Activated CD4-positive, alpha-beta T cell treated with anti-CD3 and anti-CD28 coated beads for 48 hours (primary cell): ENCODE measurements around the gene KCNG4.

Experiments used
- DNase-seq: peaks from one replicate; pipeline ENCODE4 v3.0.0-alpha.2; 2020

KCNG4 gene

GRCh38 chr16:84181144-84181915 lies 58.5 kb downstream of the KCNG4 start:
- DNase-seq: no peak

- DNase-seq: no peak
Observed at GRCh38 chr16:84180519-84181140, 59.2 kb downstream of the KCNG4 start.

- DNase-seq: no peak
Observed at GRCh38 chr16:84179612-84180320, 60.0 kb downstream of the KCNG4 start.

GRCh38 chr16:84178892-84179611 lies 60.8 kb downstream of the KCNG4 start:
- DNase-seq: no peak

- no peak for DNase-seq
Observed at GRCh38 chr16:84178146-84178765, 61.6 kb downstream of the KCNG4 start.

GRCh38 chr16:84177741-84178073 lies 62.1 kb downstream of the KCNG4 start:
- DNase-seq: peak; percentile 47

- DNase-seq: no peak
Observed at GRCh38 chr16:84176192-84177053, 63.4 kb downstream of the KCNG4 start.

- DNase-seq: peak; percentile 79
Observed at GRCh38 chr16:84175350-84176081, 64.3 kb downstream of the KCNG4 start.

GRCh38 chr16:84174396-84174795 lies 65.4 kb downstream of the KCNG4 start:
- no peak for DNase-seq

- DNase-seq: no peak
Observed at GRCh38 chr16:84169765-84170310, 70.0 kb downstream of the KCNG4 start.
